ENCODE results near the gene SERPINB2. TPM values are rescaled to one million over a fixed set of nuclear protein-coding genes. Genes with fewer than 3 reads are reported as not detected.

The SERPINB2 gene
- total RNA-seq, 2 experiments from 2014 or later = not detected

- Mint-ChIP-seq H3K27ac (no peak overlapping the region), H3K4me1 (no peaks in the 10 kb centered on the region), H3K9me3 (no peaks in the 10 kb centered on the region), H3K36me3 (ENCODE audit: low read depth) (no peaks in the 10 kb centered on the region), H3K4me3 (no peak overlapping the region), H3K27me3 (peaks cover 5% of the 10 kb centered on the region)
- CTCF ChIA-PET = no interaction called here
- no peak for DNase-seq
- POLR2A ChIA-PET = no interaction called here
Measured at GRCh38 chr18:63871836-63872235, 15.7 kb upstream of the SERPINB2 start.

DNA sequence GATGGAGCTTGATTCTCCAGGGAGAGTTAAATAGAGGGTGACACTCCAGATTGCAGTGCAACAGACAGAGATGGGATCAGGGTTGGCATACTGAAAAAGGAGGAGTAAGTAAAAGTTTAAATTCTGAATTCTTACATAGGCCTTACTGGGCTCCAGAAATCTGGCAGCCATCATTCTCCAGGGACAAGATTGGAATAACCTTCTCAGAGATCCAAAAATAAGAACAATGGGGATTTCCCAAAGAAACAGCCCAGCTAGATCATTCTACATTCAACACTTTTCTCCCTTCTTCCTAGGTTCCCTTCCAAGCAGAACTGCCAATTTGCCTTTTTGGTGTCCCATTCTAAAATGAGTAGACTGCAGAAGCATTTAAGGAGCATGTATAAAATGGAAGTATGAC, 14.9 kb upstream of the SERPINB2 start:
- Mint-ChIP-seq H3K4me1 (no peaks in the 10 kb centered on the region), H3K36me3 (ENCODE audit: low read depth) (no peaks in the 10 kb centered on the region), H3K4me3 (no peak overlapping the region), H3K9me3 (no peaks in the 10 kb centered on the region), H3K27ac (no peak overlapping the region), H3K27me3 (peaks cover 5% of the 10 kb centered on the region)
- POLR2A ChIA-PET = no interaction called here
- CTCF ChIA-PET = no interaction called here
- no peak for DNase-seq

DNA sequence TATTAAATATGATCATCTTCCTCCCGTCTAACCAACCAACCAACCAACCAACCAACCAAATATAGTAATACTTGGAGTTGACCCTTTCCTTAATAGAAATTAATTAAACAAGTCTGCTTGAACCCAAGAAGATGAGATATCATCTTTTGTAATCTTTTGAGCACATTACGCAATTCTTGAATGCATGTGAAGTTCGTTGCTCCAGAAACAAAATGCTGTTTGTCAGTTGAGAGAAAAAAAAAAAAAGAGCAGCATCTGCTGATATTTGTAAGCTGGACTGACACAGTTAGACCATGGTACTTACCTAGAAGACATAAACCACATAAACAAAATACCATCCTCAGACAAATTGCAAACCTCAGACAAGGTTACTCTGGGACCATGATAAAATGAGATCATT, 9.2 kb upstream of the SERPINB2 start:
- no peaks in the 10 kb centered on the region for H3K9me3 Mint-ChIP-seq
- H3K27ac Mint-ChIP-seq = no peak overlapping the region
- peaks cover 6% of the 10 kb centered on the region for H3K4me1 Mint-ChIP-seq
- H3K36me3 Mint-ChIP-seq (ENCODE audit: low read depth) = no peaks in the 10 kb centered on the region
- H3K27me3 Mint-ChIP-seq = peaks cover 3% of the 10 kb centered on the region
- no peak overlapping the region for H3K4me3 Mint-ChIP-seq
- CTCF ChIA-PET = no interaction called here
- POLR2A ChIA-PET = no interaction called here
- DNase-seq = no peak

DNA sequence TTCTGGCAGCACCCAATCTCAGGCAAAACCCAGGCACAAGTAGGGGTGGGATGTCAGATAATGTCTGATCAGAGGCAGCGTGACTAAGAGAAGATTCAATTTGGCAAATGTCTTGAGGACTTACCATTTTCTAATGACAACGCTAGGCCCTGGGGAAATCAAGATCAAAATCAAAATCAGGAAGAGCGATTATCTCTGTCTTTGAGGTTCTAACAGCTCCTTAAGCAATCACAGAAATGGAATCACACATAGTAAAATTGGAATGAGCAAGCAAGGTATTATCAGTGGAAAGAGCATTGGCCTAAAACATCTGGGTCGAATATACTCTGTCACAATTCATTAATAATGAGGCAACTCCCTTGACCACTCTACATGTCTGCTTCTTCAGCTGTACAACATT, 8.6 kb upstream of the SERPINB2 start:
- Mint-ChIP-seq H3K36me3 (ENCODE audit: low read depth) (no peaks in the 10 kb centered on the region), H3K4me3 (no peak overlapping the region), H3K27ac (no peak overlapping the region), H3K27me3 (peaks cover 3% of the 10 kb centered on the region), H3K4me1 (peaks cover 6% of the 10 kb centered on the region), H3K9me3 (no peaks in the 10 kb centered on the region)
- ChIA-PET CTCF (no interaction called here), POLR2A (no interaction called here)
- DNase-seq = no peak

GRCh38 chr18:63879709-63880108, 7.8 kb upstream of the SERPINB2 start:
- Mint-ChIP-seq H3K9me3 (no peaks in the 10 kb centered on the region), H3K4me1 (peaks cover 6% of the 10 kb centered on the region), H3K27ac (no peak overlapping the region), H3K4me3 (no peak overlapping the region), H3K27me3 (peaks cover 3% of the 10 kb centered on the region), H3K36me3 (ENCODE audit: low read depth) (no peaks in the 10 kb centered on the region)
- ChIA-PET POLR2A (no interaction called here), CTCF (no interaction called here)
- DNase-seq = no peak

DNA sequence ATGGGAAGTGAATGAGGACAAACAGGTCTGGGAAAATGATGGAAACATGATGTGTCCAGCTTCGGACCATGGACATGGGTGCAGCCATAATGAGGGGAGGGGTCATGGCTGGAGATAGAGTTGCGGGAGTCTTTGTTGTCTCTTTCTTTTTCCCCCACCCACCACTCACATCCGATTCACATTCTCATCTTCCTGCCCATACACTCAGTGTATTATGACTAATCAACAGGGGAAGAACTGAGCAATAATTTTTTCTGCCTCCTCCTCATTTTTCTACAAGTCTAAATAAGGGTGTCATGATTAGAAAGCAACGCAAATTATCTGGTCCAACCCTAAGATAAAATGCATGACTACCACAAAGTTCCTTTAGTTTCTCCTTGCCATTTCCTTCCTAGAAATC, 5.7 kb upstream of the SERPINB2 start:
- no peaks in the 10 kb centered on the region for H3K36me3 Mint-ChIP-seq (ENCODE audit: low read depth)
- no peaks in the 10 kb centered on the region for H3K9me3 Mint-ChIP-seq
- no peak for DNase-seq
- ChIA-PET POLR2A (no interaction called here), CTCF (no interaction called here)
- peaks cover 6% of the 10 kb centered on the region for H3K4me1 Mint-ChIP-seq
- H3K4me3 Mint-ChIP-seq = no peak overlapping the region
- H3K27ac Mint-ChIP-seq = no peak overlapping the region
- peaks cover 8% of the 10 kb centered on the region for H3K27me3 Mint-ChIP-seq

- no peaks in the 10 kb centered on the region for H3K36me3 Mint-ChIP-seq (ENCODE audit: low read depth)
- H3K27ac Mint-ChIP-seq = no peak overlapping the region
- no peak for DNase-seq
- ChIA-PET POLR2A (no interaction called here), CTCF (no interaction called here)
- H3K9me3 Mint-ChIP-seq = no peaks in the 10 kb centered on the region
- H3K4me3 Mint-ChIP-seq = no peak overlapping the region
- H3K4me1 Mint-ChIP-seq = peaks cover 6% of the 10 kb centered on the region
- H3K27me3 Mint-ChIP-seq = peaks cover 10% of the 10 kb centered on the region
Measured at GRCh38 chr18:63882333-63883141, 5.0 kb upstream of the SERPINB2 start.

- Mint-ChIP-seq H3K4me3 (no peak overlapping the region), H3K27me3 (peaks cover 12% of the 10 kb centered on the region), H3K27ac (no peak overlapping the region), H3K4me1 (peaks cover 6% of the 10 kb centered on the region), H3K36me3 (ENCODE audit: low read depth) (no peaks in the 10 kb centered on the region), H3K9me3 (no peaks in the 10 kb centered on the region)
- ChIA-PET POLR2A (no interaction called here), CTCF (no interaction called here)
- no peak for DNase-seq
Measured at GRCh38 chr18:63883617-63884016, 3.9 kb upstream of the SERPINB2 start.

DNA sequence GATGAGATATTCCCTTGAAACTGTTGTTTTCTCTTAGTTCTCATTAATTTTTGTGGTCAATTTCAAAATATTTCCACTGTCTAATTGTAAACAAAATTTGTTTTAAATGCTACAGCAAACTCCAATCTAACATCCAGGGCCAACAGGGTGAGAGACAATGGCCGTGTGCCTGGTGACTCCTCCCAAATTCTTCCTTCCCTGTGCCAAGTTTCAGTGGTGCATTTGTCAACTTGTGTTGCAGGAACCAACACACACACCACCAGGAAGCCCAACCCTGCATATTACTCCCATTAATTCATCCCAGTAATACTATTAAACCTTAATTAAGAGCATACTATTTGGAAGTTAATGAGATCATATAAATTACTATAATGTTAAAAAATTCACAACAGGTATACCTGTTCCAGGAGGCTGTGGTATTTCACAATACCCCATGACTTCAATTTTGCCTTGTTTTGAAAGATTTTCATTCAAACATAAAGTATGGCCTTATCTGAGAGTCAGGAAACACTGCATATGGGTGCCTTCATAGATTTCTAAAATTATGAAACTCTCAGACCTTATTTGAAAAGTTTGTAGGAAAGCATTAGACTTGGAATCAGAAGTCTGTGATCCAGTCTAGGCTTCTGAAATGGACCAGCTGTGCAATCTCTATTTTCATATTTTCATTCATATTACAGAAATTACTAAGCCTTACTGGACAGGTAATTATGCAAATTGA, 1.1 kb downstream of the SERPINB2 start:
- no peaks in the 10 kb centered on the region for H3K4me1 Mint-ChIP-seq
- H3K9me3 Mint-ChIP-seq = no peaks in the 10 kb centered on the region
- no peak overlapping the region for H3K27ac Mint-ChIP-seq
- CTCF ChIA-PET = no interaction called here
- H3K36me3 Mint-ChIP-seq (ENCODE audit: low read depth) = no peaks in the 10 kb centered on the region
- POLR2A ChIA-PET = no interaction called here
- no peak overlapping the region for H3K4me3 Mint-ChIP-seq
- peaks cover 13% of the 10 kb centered on the region for H3K27me3 Mint-ChIP-seq
- no peak for DNase-seq

GRCh38 chr18:63889626-63890025, 2.1 kb downstream of the SERPINB2 start:
- H3K27me3 Mint-ChIP-seq = peaks cover 13% of the 10 kb centered on the region
- DNase-seq = no peak
- no peaks in the 10 kb centered on the region for H3K36me3 Mint-ChIP-seq (ENCODE audit: low read depth)
- no peak overlapping the region for H3K27ac Mint-ChIP-seq
- no peak overlapping the region for H3K4me3 Mint-ChIP-seq
- ChIA-PET POLR2A (no interaction called here), CTCF (interaction anchor here (0.7 kb wide), 1 partner anchor 47 kb away, joined by 3 read pairs; no protein-coding TSS in a partner anchor)
- no peaks in the 10 kb centered on the region for H3K9me3 Mint-ChIP-seq
- H3K4me1 Mint-ChIP-seq = no peaks in the 10 kb centered on the region

DNA sequence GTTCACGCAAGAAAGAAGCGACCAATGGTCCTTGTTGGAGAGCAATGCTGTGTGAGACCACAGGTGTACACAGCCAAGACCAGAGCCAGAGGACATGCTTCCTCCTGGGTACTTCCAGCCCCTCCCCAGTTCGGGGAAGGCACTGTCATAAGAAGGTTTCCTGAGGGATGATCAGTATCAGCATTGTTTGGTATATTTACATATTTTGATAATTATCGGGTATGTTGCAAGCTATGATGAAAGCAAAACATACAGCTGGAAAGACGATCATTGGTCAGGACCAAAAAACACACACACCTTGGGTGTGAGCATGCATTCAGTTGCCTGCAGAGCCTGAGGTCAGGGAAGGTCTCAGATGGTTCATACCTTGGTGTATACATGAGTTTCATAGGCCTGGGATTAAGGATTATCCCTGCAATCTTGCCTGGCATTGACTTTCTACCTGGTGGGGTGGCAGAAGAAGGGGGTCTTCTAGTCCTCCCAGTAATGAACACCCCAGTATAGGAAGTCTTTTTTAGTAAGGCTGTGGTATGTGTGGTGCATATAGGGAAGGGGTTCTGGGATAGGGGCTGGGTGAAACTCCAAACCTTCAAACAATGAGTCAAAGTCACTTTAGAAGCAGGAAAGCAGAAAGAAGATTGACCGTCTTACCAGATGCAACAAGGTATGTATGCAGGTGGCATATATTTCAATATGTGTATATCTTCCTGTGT, 2.9 kb downstream of the SERPINB2 start:
- no peak for DNase-seq
- no peak overlapping the region for H3K27ac Mint-ChIP-seq
- H3K4me1 Mint-ChIP-seq = no peaks in the 10 kb centered on the region
- ChIA-PET POLR2A (no interaction called here), CTCF (interaction anchor here (0.7 kb wide), 1 partner anchor 46 kb away, joined by 3 read pairs; no protein-coding TSS in a partner anchor)
- H3K4me3 Mint-ChIP-seq = no peak overlapping the region
- no peaks in the 10 kb centered on the region for H3K36me3 Mint-ChIP-seq (ENCODE audit: low read depth)
- H3K9me3 Mint-ChIP-seq = no peaks in the 10 kb centered on the region
- peaks cover 13% of the 10 kb centered on the region for H3K27me3 Mint-ChIP-seq

GRCh38 chr18:63890950-63891304, 3.4 kb downstream of the SERPINB2 start:
- Mint-ChIP-seq H3K9me3 (no peaks in the 10 kb centered on the region), H3K4me3 (no peak overlapping the region), H3K36me3 (ENCODE audit: low read depth) (no peaks in the 10 kb centered on the region), H3K27ac (no peak overlapping the region), H3K27me3 (peaks cover 11% of the 10 kb centered on the region), H3K4me1 (no peaks in the 10 kb centered on the region)
- DNase-seq = no peak
- POLR2A ChIA-PET = no interaction called here
- CTCF ChIA-PET = interaction anchor here (0.8 kb wide), 1 partner anchor 46 kb away, joined by 4 read pairs; no protein-coding TSS in a partner anchor

DNA sequence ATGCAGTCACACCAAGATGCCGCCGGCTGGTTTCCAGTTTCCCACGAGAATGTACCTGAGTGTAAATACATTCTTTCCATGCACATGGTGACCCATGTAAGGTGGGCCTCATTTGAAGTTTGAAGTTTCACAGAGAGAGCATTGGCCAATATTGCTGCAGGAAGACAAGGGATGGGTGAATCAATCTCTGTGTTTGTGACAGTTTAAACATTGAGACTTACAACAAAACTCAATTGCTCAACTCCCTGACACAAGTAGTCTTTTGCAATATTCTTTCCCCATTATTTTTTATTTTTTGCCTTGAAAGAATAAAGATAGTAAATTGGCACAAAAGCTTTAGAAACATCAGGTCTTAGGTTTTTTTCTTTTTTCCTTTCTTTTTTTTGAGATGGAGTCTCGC, 5.1 kb downstream of the SERPINB2 start:
- no peaks in the 10 kb centered on the region for H3K9me3 Mint-ChIP-seq

More for the DNA sequence above, 5.1 kb downstream of the SERPINB2 start:
- ChIA-PET POLR2A (no interaction called here), CTCF (no interaction called here)
- no peaks in the 10 kb centered on the region for H3K4me1 Mint-ChIP-seq
- no peak for DNase-seq
- no peak overlapping the region for H3K27ac Mint-ChIP-seq
- peaks cover 5% of the 10 kb centered on the region for H3K27me3 Mint-ChIP-seq
- H3K4me3 Mint-ChIP-seq = no peak overlapping the region
- no peaks in the 10 kb centered on the region for H3K36me3 Mint-ChIP-seq (ENCODE audit: low read depth)

All from activated CD4-positive, alpha-beta memory T cell treated with anti-CD3 and anti-CD28 coated beads, Interleukin-2, amount 10 ng/mL, durations not matched to agents 7 days and 5 days (primary cell).